NCI-H2227 (cell line): ENCODE measurements around the gene HIF3A.

Experiments used
- DNase-seq: peaks from one replicate; lab custom pipeline; 2025; ENCODE audit not compliant: unreplicated experiment; lab: John Stamatoyannopoulos, UW

The HIF3A gene

DNA sequence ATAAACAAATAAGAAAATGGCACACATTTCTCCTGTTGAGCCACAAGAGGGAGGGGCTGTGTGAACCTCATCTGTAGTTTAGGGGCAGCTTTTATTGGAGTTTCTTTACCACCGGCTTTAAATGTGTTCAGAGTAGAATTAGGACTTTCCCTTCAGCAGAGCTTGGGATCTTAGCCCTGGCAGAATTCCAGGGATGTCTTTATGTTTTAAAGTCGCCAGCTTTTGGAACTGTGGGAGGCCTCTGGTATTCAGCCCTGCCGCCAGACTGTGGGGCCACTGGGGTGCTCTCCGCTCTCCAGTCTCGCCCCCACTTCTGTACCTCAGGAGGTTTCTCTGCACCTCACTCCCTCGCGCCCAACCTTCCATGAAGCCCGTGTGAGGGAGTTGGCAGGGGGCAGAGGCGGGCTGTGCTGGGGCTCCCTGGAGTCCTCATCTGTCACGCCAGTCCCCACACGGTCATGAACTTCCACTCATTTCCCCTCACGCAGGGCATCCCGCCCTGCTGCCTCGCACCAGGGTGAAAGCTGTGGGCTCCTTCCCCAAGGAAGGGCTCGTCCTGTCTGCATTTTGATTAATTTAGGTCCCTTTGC, 85.0 kb downstream of the HIF3A start:
- DNase-seq = no peak

- DNase-seq = no peak
Measured at GRCh38 chr19:46383171-46383815, 86.5 kb downstream of the HIF3A start.

- no peak for DNase-seq
Measured at GRCh38 chr19:46383846-46384245, 87.0 kb downstream of the HIF3A start.

DNA sequence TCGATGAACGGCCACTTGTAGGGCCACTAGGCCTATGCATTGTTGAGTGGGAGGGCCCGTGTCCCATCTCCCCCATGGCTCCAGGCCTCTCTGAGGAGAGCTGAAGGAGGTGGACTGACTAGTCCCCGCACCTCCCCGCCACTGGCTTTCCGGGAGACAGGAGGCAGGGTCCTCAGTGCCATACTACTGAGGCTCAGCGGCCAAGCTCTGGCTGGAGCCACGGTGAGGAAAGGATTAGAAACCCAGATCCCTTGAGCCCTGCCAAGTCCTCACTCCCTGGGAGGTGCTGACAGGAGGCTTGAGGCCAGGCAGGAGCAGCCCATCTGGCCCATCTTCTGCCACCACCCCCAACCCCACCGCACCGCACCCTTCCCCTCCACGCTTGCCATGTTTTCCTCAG, 87.6 kb downstream of the HIF3A start:
- DNase-seq = no peak

DNA sequence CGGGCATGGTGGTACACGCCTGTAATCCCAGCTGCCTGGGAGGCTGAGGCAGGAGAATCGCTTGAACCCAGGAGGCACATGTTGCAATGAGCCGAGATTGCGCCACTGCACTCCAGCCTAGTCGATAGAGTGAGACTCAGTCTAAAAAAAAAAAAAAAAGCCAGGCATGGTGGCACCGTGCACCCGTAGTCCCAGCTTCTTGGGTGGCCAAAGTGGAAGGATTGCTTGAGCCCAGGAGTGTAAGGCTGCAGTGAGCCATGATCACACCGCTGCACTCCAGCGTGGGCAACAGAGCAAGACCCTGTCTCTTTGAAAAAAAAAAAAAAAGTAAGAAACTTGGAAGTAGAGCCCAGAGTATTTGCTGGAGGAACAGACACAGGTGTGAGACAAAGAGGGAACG, 88.8 kb downstream of the HIF3A start:
- DNase-seq = no peak

DNA sequence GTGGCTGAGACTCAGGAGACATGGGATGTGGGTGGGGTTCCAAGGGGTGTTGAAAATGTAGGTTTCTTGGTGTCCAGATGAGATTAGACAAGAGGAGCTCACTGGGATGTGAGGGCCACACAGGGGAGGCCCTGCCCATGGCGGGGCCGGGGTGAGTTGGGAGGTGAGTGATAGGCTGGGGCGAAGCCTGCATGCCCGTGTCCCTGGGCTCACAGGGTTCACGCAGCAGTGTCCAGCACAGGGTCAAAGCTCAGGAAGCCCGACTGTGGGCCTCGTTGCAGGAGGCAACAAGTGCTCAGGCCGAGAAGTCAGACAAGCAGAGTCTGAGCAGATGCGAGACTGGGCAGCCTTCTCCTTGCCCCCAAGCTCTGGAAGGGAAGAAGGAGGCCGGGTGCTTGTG, 89.3 kb downstream of the HIF3A start:
- DNase-seq = no peak

DNA sequence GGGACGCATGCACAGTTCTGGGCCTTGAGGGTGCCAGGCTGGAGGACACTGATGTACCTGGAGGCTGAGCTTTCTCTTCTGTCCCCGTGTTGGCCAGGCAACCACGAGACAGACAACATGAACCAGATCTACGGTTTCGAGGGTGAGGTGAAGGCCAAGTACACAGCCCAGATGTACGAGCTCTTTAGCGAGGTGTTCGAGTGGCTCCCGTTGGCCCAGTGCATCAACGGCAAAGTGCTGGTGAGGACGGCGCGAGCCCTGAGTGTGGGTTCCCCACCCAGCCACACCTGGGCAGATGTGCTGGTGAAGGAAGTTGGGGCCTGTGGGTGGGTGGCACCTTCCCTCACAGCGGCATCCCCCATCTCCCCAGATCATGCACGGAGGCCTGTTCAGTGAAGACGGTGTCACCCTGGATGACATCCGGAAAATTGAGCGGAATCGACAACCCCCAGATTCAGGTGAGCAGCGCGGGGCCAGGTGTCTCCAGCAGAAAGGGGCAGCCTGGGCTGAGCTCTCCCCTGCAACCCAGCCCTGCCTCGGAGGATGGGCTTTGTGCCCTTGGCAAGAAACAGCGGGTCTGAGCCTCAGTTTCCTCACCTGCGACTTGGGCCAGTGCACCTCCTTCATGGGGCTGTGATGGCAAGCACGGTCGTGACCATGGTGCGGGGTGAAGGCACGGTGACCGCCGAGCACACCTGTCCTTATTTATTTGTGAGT, 90.3 kb downstream of the HIF3A start:
- no peak for DNase-seq

DNA sequence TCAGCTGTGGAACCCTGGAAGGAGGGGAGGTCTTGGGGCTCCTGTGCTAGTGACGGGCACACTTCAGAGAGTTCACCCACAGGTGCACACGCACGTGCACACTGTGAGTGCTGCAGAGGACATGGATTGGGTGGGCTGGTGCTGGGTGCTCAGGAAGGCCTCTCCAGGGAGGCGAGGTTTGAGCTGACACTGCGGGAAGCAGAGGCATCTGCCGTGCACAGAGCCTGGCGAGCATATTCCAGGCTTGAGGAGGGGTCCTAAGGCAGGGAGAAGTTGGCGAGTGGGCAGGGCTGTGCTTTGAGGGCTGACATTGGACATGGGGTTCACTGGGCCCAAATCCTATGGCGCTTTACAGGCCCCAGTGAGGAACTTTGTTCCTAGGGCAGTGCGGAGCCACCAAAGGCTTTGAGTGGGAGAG, 90.9 kb downstream of the HIF3A start:
- no peak for DNase-seq

- DNase-seq = no peak
Measured at GRCh38 chr19:46388311-46389095, 91.7 kb downstream of the HIF3A start.

- no peak for DNase-seq
Measured at GRCh38 chr19:46390121-46390858, 93.4 kb downstream of the HIF3A start.

DNA sequence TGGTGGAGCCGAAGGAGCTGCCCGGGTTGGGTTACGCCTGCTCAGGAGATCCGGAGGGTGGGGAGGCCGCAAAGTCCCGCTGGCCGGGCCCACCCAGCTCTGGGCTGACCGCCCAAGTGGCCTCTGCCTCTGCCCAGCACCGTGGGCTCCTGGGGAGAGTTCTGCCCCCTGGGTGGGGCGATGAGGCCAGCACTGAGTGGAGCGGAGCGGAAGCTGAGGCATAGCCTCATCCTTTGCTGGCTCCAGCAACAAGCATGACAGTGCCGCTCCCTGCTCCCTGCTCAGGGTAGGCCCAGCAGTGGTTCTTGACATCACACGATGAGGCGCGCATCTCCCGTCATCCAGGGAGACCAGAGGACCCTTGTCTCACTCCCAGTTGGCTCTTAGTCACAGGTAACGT, 94.0 kb downstream of the HIF3A start:
- DNase-seq = no peak

DNA sequence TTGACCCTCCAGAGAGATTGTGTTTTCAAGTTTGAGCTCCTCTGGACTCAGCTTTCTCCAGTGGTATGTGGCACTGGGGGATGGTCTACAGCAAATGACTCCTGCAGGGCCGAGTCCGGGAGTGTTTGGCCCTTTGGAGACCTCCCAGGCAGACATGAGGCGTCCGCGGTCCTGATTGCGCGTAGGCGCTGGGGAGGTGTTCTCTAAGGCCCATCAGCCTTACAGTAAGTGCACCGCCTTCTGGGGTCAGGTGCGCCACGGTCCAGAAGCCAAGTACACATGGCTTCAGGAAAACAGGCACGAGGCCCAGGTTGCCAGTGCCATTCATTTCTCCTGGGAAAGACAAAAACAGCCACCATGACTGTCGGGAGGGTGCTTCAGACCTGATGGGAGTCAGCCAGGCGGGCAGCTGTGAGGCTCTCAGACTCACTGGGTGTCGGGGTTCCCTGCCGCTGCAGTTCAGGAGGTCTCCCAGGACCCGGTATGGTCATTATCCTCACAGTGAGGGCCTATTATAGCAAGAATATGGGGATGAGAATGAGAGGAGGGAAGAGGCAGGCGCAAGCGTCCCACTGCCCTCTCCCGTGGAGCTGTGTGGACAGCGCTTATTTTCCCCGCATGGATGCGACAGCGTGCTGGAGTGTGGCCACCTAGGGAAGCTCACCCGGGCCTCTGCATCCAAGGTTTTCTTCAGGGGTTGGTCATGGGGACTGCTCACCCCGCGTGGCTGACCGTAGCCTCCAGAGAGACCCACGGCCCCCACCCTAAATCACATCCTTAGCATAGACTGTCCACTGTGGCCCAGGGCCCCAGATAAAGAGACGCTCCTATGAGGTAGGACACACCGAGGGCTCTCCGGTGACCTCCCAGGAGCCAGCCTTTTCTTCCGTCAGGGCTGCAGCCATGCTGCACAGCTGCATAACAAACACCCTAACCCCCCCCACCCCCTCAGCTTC, 94.7 kb downstream of the HIF3A start:
- no peak for DNase-seq

GRCh38 chr19:46392252-46392801, 95.5 kb downstream of the HIF3A start:
- DNase-seq = no peak

GRCh38 chr19:46392837-46393236, 96.0 kb downstream of the HIF3A start:
- DNase-seq = no peak
